GM12878 (cell line): ENCODE data around the gene DOCK2. TPM values are rescaled to one million over a fixed set of nuclear protein-coding genes. Genes with fewer than 3 reads are reported as not detected.

ENCODE experiments used
- DPF2 ChIP-seq: fragments of 450-650 bp; IDR thresholded peaks from 2 replicates; pipeline ENCODE4 v1.6.1; 2017; ENCODE audit warnings: mild to moderate bottlenecking
- EED ChIP-seq: sonication (generic); IDR thresholded peaks from 2 replicates; pipeline ENCODE4 v1.6.1; 2016; ENCODE audit warnings: antibody characterized with exemption, low read depth
- FOS ChIP-seq: IDR thresholded peaks from 3 replicates; pipeline ENCODE4 v1.6.1; 2011; ENCODE audit warnings: borderline replicate concordance; ENCODE audit not compliant: insufficient read length; ENCODE audit errors: extremely low read depth
- GABPA ChIP-seq: IDR thresholded peaks from 2 replicates; pipeline ENCODE4 v1.6.1; 2014; ENCODE audit warnings: antibody characterized with exemption, low read depth, mild to moderate bottlenecking, inconsistent platforms
- GATAD2B ChIP-seq: fragments of 450-650 bp; conservative IDR thresholded peaks from 2 replicates; pipeline ENCODE4 v1.6.1; 2017; ENCODE audit warnings: low read depth, mild to moderate bottlenecking, moderate library complexity
- MEF2A ChIP-seq: IDR thresholded peaks from 2 replicates; pipeline ENCODE4 v1.6.1; 2011; ENCODE audit warnings: low read depth, mild to moderate bottlenecking, low read length, moderate library complexity; ENCODE audit not compliant: insufficient read depth
- MTA2 ChIP-seq: fragments of 450-650 bp; IDR thresholded peaks from 2 replicates; pipeline ENCODE4 v1.6.1; 2016; ENCODE audit warnings: low read depth, mild to moderate bottlenecking, moderate library complexity
- MTA3 ChIP-seq: IDR thresholded peaks from 2 replicates; pipeline ENCODE4 v1.6.1; 2012; ENCODE audit warnings: low read length, inconsistent platforms, borderline replicate concordance
- PML ChIP-seq: IDR thresholded peaks from 2 replicates; pipeline ENCODE4 v1.6.1; 2012; ENCODE audit warnings: low read length, inconsistent platforms
- RBBP5 ChIP-seq: fragments of 200-600 bp; sonication (generic); conservative IDR thresholded peaks from 2 replicates; pipeline ENCODE4 v1.6.1; 2016
- RCOR1 ChIP-seq: conservative IDR thresholded peaks from 2 replicates; pipeline ENCODE4 v1.6.1; 2012; ENCODE audit warnings: low read depth, low read length, improper control_type of control experiment
- SUPT20H ChIP-seq: IDR thresholded peaks from 2 replicates; pipeline ENCODE4 v1.6.1; 2011; ENCODE audit warnings: low read depth, mild to moderate bottlenecking, low read length, moderate library complexity, borderline replicate concordance; ENCODE audit not compliant: control insufficient read depth
- SUZ12 ChIP-seq: fragments of 200-600 bp; sonication (generic); IDR thresholded peaks from one replicate; pipeline ENCODE4 v1.6.1; 2018; ENCODE audit warnings: antibody characterized with exemption, mild to moderate bottlenecking; ENCODE audit not compliant: unreplicated experiment
- TCF3 ChIP-seq: IDR thresholded peaks from 2 replicates; pipeline ENCODE4 v1.6.1; 2012; ENCODE audit warnings: low read depth, mild to moderate bottlenecking, low read length, borderline replicate concordance; ENCODE audit not compliant: insufficient read depth
- YY1 ChIP-seq: IDR thresholded peaks from 2 replicates; pipeline ENCODE4 v1.6.1; 2011; ENCODE audit warnings: low read depth, mild to moderate bottlenecking, low read length
- polyA plus RNA-seq, 11 experiments: library from polyadenylated mRNA; depleted of rRNA in 4 of 11; unstranded in 6 of 11; stranded (reverse) in 5 of 11; fragments of >200 nt; fragmentation: Nextera tagmentation in 4 of 11; fragmentation: Illumina TruSeq in 1 of 11; extraction: Ambion mirVana in 4 of 11; extraction: Trizol in 1 of 11; gene quantifications; 1 replicate in 1 of 11; 2 replicates in 10 of 11; pipeline versions ENCODE4 v1.2.1 to v1.2.3, GENCODE V29; 2011 to 2016; ENCODE audit warnings: inconsistent platforms in 2 of 11, missing spikeins in 2 of 11, low read depth in 1 of 11
- total RNA-seq, 4 experiments: library from RNA; depleted of rRNA in 3 of 4; stranded (reverse); fragments of >200 nt in 3 of 4; fragmentation: Illumina TruSeq in 1 of 4; extraction: Trizol in 1 of 4; gene quantifications; 2 replicates each; pipeline versions ENCODE4 v1.2.1 to v1.2.3, GENCODE V29; 2013 to 2021
- TF ChIP-seq, protein P1 (sequence below): fragments of 450-650 bp; IDR thresholded peaks from 2 replicates; pipeline ENCODE4 v1.6.1; 2016; ENCODE audit warnings: mild to moderate bottlenecking
- TF ChIP-seq, protein P2 (sequence below): fragments of 450-650 bp; IDR thresholded peaks from 2 replicates; pipeline ENCODE4 v1.6.1; 2018; ENCODE audit warnings: mild to moderate bottlenecking, low read depth, moderate library complexity; ENCODE audit not compliant: partially characterized antibody
- TF ChIP-seq, protein P3 (sequence below): IDR thresholded peaks from 2 replicates; pipeline ENCODE4 v1.6.1; 2011; ENCODE audit warnings: low read depth, low read length, improper control_type of control experiment, borderline replicate concordance
- TF ChIP-seq, protein P4 (sequence below): fragments of 450-650 bp; IDR thresholded peaks from 2 replicates; pipeline ENCODE4 v1.6.1; 2017; ENCODE audit warnings: mild to moderate bottlenecking, moderate library complexity

DOCK2 gene
- total and polyA plus RNA-seq, 10 of the 15 experiments (the other 5 are each of a cell fraction or from before 2014, with no cell fraction given) = 34.2 to 192 (median 118) TPM

DNA sequence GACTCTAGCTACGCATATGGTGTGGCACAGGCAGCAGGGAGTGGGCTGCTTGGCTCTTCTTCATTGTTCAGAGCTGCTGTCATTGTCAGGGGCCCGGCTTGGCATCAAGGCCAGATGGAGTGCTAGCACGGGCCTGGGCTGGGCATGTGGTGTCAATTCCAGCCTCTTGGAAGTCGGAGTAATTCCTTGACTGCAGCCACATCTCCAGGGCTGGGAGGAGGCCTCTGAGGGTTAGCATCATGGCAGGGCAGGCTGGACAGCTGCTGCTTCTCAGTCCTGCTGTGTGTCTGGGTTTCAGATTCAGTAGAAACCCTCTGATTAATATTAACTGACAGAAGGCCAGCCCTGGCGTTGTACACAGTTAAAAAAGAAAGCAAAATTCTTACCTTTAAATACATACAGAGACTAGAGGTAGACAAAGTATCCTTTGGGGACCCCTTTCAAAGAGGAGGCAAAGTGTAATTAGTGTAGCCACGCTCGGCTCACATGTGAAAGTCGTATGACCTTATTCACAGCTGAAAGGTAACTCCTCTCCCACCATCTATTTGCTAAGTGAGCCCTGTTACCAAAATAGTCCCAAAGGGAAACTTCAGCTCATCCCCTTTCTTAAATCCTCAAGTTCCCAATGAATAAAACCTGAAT is 126.4 kb downstream of the DOCK2 start (continued):
- TF ChIP-seq RCOR1 (no peak), YY1 (no peak), DPF2 (no peak), RBBP5 (no peak), MEF2A (no peak), SUZ12 (no peak), GABPA (no peak), EED (no peak), FOS (no peak), TCF3 (no peak), GATAD2B (0 out of 2 replicates have a peak, but pooled peaks have one; percentile 49), MTA3 (no peak), MTA2 (peak; percentile 47; the same call in 1 of the 2 replicates), SUPT20H (no peak), PML (no peak)
- TF ChIP-seq, protein P1, sequence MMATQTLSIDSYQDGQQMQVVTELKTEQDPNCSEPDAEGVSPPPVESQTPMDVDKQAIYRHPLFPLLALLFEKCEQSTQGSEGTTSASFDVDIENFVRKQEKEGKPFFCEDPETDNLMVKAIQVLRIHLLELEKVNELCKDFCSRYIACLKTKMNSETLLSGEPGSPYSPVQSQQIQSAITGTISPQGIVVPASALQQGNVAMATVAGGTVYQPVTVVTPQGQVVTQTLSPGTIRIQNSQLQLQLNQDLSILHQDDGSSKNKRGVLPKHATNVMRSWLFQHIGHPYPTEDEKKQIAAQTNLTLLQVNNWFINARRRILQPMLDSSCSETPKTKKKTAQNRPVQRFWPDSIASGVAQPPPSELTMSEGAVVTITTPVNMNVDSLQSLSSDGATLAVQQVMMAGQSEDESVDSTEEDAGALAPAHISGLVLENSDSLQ = peak; percentile 21; the same call in 1 of the 2 replicates
- TF ChIP-seq, protein P2, sequence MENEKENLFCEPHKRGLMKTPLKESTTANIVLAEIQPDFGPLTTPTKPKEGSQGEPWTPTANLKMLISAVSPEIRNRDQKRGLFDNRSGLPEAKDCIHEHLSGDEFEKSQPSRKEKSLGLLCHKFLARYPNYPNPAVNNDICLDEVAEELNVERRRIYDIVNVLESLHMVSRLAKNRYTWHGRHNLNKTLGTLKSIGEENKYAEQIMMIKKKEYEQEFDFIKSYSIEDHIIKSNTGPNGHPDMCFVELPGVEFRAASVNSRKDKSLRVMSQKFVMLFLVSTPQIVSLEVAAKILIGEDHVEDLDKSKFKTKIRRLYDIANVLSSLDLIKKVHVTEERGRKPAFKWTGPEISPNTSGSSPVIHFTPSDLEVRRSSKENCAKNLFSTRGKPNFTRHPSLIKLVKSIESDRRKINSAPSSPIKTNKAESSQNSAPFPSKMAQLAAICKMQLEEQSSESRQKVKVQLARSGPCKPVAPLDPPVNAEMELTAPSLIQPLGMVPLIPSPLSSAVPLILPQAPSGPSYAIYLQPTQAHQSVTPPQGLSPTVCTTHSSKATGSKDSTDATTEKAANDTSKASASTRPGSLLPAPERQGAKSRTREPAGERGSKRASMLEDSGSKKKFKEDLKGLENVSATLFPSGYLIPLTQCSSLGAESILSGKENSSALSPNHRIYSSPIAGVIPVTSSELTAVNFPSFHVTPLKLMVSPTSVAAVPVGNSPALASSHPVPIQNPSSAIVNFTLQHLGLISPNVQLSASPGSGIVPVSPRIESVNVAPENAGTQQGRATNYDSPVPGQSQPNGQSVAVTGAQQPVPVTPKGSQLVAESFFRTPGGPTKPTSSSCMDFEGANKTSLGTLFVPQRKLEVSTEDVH = no peak
- TF ChIP-seq, protein P3, sequence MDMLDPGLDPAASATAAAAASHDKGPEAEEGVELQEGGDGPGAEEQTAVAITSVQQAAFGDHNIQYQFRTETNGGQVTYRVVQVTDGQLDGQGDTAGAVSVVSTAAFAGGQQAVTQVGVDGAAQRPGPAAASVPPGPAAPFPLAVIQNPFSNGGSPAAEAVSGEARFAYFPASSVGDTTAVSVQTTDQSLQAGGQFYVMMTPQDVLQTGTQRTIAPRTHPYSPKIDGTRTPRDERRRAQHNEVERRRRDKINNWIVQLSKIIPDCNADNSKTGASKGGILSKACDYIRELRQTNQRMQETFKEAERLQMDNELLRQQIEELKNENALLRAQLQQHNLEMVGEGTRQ = no peak
- TF ChIP-seq, protein P4, sequence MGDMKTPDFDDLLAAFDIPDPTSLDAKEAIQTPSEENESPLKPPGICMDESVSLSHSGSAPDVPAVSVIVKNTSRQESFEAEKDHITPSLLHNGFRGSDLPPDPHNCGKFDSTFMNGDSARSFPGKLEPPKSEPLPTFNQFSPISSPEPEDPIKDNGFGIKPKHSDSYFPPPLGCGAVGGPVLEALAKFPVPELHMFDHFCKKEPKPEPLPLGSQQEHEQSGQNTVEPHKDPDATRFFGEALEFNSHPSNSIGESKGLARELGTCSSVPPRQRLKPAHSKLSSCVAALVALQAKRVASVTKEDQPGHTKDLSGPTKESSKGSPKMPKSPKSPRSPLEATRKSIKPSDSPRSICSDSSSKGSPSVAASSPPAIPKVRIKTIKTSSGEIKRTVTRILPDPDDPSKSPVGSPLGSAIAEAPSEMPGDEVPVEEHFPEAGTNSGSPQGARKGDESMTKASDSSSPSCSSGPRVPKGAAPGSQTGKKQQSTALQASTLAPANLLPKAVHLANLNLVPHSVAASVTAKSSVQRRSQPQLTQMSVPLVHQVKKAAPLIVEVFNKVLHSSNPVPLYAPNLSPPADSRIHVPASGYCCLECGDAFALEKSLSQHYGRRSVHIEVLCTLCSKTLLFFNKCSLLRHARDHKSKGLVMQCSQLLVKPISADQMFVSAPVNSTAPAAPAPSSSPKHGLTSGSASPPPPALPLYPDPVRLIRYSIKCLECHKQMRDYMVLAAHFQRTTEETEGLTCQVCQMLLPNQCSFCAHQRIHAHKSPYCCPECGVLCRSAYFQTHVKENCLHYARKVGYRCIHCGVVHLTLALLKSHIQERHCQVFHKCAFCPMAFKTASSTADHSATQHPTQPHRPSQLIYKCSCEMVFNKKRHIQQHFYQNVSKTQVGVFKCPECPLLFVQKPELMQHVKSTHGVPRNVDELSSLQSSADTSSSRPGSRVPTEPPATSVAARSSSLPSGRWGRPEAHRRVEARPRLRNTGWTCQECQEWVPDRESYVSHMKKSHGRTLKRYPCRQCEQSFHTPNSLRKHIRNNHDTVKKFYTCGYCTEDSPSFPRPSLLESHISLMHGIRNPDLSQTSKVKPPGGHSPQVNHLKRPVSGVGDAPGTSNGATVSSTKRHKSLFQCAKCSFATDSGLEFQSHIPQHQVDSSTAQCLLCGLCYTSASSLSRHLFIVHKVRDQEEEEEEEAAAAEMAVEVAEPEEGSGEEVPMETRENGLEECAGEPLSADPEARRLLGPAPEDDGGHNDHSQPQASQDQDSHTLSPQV = no peak
